Retinal pigment epithelial cell (primary cell): Measurements from ENCODE around the gene RING1.

Experiments used
- DNase-seq: peaks from one replicate; pipeline ENCODE4 v3.0.0-alpha.2; 2010; ENCODE audit warnings: low read depth
- H3K4me3 ChIP-seq: 2 replicates; pipeline ENCODE4 v1.5.1; 2011; ENCODE audit warnings: mild to moderate bottlenecking, low read length, control low read depth, moderate library complexity
- TF ChIP-seq, protein P1 (sequence below): conservative IDR thresholded peaks from 2 replicates; pipeline ENCODE4 v1.5.1; 2011; ENCODE audit warnings: low read depth, low read length, control low read depth, inconsistent platforms

RING1 gene

DNA sequence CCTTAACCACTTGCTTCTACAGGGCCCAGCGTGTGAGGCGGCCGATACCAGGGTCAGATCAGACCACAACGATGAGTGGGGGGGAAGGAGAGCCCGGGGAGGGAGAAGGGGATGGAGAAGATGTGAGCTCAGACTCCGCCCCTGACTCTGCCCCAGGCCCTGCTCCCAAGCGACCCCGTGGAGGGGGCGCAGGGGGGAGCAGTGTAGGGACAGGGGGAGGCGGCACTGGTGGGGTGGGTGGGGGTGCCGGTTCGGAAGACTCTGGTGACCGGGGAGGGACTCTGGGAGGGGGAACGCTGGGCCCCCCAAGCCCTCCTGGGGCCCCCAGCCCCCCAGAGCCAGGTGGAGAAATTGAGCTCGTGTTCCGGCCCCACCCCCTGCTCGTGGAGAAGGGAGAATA is 2.8 kb downstream of the RING1 start:
- no peak for DNase-seq
- H3K4me3 ChIP-seq, result no peak overlapping the region

DNA sequence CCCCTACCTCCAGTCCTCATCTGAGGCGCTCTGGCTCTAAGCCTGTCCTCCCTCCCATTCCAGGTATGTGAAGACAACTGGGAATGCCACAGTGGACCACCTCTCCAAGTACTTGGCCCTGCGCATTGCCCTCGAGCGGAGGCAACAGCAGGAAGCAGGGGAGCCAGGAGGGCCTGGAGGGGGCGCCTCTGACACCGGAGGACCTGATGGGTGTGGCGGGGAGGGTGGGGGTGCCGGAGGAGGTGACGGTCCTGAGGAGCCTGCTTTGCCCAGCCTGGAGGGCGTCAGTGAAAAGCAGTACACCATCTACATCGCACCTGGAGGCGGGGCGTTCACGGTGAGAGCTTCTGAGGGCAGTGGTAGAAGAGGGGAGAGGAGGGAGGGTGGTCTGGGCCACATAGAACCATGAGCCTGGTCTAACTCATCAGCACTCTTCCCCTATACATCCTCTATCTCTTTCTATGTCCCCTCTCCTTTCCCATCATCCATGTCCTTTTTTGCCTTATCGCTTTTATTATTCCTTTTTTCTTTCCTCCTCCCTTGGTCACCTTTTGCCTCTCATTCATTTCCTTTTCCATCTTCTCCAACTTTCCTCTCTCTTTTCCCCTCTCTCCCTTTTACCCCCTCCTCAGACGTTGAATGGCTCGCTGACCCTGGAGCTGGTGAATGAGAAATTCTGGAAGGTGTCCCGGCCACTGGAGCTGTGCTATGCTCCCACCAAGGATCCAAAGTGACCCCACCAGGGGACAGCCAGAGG is 3.5 kb downstream of the RING1 start:
- TF ChIP-seq, protein P1, sequence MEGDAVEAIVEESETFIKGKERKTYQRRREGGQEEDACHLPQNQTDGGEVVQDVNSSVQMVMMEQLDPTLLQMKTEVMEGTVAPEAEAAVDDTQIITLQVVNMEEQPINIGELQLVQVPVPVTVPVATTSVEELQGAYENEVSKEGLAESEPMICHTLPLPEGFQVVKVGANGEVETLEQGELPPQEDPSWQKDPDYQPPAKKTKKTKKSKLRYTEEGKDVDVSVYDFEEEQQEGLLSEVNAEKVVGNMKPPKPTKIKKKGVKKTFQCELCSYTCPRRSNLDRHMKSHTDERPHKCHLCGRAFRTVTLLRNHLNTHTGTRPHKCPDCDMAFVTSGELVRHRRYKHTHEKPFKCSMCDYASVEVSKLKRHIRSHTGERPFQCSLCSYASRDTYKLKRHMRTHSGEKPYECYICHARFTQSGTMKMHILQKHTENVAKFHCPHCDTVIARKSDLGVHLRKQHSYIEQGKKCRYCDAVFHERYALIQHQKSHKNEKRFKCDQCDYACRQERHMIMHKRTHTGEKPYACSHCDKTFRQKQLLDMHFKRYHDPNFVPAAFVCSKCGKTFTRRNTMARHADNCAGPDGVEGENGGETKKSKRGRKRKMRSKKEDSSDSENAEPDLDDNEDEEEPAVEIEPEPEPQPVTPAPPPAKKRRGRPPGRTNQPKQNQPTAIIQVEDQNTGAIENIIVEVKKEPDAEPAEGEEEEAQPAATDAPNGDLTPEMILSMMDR, result no peak
- no peak for DNase-seq
- no peak overlapping the region for H3K4me3 ChIP-seq

More for the DNA sequence above, 2.8 kb downstream of the RING1 start:
- TF ChIP-seq, protein P1, result no peak

DNA sequence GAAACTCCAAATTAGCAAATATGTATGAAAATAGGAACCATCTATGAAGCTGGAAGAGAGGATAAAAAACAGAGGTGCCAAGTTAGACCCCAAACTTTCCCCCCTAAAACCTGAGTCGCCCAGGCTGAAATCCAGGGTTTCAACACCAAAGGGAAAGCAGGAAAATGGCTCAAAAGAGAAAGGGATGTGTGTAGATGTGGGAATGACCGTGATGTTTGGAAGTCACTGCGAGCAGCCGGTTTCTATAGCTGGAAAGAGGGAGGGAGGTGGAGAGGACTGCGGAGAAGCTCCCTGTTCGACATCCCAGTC is 4.5 kb downstream of the RING1 start:
- DNase-seq, result no peak
- peak overlapping the region; percentile 53 for H3K4me3 ChIP-seq
- TF ChIP-seq, protein P1, result no peak

DNA sequence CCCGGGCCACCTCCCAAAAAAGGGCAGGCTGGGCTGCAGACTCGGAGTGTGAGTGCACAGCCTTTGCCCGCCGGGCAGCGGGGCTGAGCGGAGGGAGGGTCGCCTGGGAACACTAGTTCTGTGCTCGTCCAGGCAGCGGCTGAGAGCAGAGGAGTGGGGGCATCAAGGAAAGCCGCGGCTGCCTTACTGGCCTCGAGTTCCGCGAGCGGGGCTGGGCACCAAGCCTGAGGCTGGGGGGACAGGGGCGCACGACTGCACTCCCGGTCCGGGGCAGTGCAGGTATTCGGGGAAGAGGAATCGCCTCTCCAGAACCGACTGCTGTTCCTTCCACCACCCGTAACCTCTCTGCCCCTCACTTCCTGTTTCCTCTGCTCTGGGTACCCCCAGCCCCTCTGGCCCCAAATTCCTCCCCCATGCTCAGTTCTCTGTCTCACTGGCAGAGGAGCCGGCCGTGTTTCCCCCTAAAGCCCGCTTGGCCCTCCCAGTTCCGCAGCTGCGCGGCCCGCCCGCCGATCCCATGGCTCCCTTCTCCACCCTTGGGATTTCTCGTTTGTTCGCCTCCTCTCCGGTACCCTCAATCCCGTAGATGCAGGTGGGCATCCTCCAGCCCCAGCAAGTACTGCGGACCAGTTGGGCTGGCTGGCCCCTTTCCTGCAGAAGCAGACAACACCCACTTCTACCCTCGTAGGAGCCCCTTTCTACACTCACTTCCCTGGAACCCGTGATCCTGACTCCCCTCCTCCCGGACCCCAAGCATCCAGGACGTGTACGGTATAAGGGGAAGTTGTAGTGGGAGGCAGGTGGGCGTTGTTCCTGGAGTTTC is 5.1 kb downstream of the RING1 start:
- H3K4me3 ChIP-seq, result peak overlapping the region; percentile 53
- TF ChIP-seq, protein P1, result no peak
- DNase-seq, result no peak

DNA sequence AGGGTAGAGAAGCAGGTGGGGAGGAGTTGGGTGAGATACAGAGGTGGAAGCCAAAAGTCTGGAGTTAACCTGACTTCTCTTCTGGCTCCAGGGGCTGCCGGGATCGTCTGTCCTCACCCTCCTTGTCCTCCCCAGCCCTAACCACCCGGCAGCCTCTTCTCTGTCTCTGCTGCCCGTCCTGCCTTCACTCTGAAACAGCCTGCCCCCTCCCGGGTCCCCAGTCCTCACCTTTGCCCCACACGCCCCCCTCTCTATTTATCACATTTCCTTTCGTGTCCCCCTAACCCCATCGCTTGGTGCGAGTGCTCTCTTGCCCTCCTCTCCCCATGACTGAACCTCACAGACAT is 5.7 kb downstream of the RING1 start:
- no peak for DNase-seq
- H3K4me3 ChIP-seq, result peak overlapping the region; percentile 53
- TF ChIP-seq, protein P1, result no peak

DNA sequence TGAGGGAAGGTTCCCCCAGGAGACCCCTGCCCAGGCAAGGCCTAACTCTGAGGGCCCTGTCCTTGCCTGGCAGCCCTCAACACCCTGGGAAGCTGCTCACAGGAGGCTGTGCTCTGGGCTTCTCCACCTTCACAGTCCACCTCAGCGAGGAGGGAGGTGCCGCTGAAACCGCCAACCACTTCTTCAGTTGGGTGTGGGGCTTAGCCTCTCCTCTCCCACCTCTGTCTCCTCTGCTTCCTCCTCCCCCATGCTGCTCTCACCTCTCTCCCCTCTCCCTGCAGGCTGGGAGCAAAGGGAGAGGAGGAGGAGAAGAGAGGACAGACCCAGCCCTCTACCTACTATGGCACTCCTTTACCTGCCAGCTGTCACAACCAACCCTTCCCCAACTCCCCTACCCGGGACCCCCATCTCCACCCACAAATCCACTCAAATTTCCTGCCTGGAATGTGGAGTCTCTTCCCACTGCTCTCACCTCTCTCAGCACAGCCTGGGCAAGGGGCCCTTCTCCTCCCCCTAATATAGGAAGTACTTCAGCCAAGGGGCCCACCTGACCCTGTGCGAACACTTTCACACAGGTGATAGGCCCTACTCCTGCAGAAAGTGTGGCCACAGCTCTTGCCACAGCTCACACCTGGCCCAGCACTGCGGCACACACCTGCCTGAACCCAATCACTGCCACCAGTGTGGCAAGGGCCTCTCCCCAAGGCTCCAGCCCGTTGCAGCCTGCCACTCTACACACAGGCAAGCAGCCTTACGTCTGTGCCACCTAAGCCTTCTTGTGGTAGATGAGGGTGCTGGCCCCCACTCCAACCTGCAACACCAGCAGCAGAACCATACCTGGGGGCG is 7.2 kb downstream of the RING1 start:
- no peak for DNase-seq
- TF ChIP-seq, protein P1, result no peak

More for the DNA sequence above, 7.2 kb downstream of the RING1 start:
- no peak overlapping the region for H3K4me3 ChIP-seq
